Osteocyte (in vitro differentiated cells): Measurements from ENCODE around the gene ANGPT4. TPM values are rescaled to one million over a fixed set of nuclear protein-coding genes. Genes with fewer than 3 reads are reported as not detected.

Experiments
- DNase-seq: peaks from one replicate; pipeline ENCODE4 v3.0.0; 2021; ENCODE audit warnings: mixed read lengths; ENCODE audit not compliant: unreplicated experiment; ENCODE audit errors: extremely low spot score
- H3K27ac Mint-ChIP-seq: one replicate; pipeline ENCODE4 v1.8.0; 2021; ENCODE audit warnings: mild to moderate bottlenecking, mixed read lengths; ENCODE audit not compliant: unreplicated experiment
- H3K27me3 Mint-ChIP-seq: one replicate; pipeline ENCODE4 v1.8.0; 2021; ENCODE audit warnings: mixed read lengths; ENCODE audit not compliant: unreplicated experiment
- H3K36me3 Mint-ChIP-seq: one replicate; pipeline ENCODE4 v1.8.0; 2021; ENCODE audit warnings: mixed read lengths; ENCODE audit not compliant: unreplicated experiment
- H3K4me1 Mint-ChIP-seq: one replicate; pipeline ENCODE4 v1.8.0; 2021; ENCODE audit warnings: mixed read lengths; ENCODE audit not compliant: unreplicated experiment
- H3K4me3 Mint-ChIP-seq: one replicate; pipeline ENCODE4 v1.8.0; 2021; ENCODE audit warnings: mild to moderate bottlenecking, moderate library complexity, mixed read lengths; ENCODE audit not compliant: unreplicated experiment
- H3K9me3 Mint-ChIP-seq: one replicate; pipeline ENCODE4 v1.8.0; 2021; ENCODE audit warnings: mixed read lengths; ENCODE audit not compliant: unreplicated experiment
- total RNA-seq: library from RNA; stranded (reverse); gene quantifications from 2 replicates; pipeline ENCODE4 v1.2.1, GENCODE V29; 2021
- TF ChIP-seq, protein P1 (sequence below): fragments of 200-600 bp; sonication (generic); IDR thresholded peaks from 2 replicates; pipeline ENCODE4 v1.5.0; 2021; ENCODE audit warnings: antibody characterized with exemption, mild to moderate bottlenecking, moderate library complexity

The ANGPT4 gene
- total RNA-seq, 1 donor from 2014 or later: not detected

DNA sequence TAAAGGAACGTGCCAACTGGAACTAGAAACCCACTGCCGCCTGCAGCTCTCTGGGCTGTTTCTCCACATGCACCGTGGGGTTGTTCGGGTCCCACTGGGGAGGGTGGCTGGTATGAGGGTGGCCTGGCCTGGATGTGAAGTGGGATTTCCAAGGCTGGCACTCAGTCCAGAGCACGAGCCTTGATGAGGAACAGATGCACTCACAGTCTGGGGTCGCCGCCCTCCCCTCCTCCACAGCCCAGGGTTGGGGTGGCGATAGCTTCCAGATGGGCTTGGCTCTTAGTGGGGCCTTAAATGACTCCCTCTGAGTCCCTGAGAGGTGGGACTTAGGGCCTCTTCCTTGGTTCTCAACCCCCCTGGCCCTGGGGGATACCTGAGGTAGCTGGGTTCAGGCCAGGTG is 30.7 kb upstream of the ANGPT4 start:
- TF ChIP-seq, protein P1, sequence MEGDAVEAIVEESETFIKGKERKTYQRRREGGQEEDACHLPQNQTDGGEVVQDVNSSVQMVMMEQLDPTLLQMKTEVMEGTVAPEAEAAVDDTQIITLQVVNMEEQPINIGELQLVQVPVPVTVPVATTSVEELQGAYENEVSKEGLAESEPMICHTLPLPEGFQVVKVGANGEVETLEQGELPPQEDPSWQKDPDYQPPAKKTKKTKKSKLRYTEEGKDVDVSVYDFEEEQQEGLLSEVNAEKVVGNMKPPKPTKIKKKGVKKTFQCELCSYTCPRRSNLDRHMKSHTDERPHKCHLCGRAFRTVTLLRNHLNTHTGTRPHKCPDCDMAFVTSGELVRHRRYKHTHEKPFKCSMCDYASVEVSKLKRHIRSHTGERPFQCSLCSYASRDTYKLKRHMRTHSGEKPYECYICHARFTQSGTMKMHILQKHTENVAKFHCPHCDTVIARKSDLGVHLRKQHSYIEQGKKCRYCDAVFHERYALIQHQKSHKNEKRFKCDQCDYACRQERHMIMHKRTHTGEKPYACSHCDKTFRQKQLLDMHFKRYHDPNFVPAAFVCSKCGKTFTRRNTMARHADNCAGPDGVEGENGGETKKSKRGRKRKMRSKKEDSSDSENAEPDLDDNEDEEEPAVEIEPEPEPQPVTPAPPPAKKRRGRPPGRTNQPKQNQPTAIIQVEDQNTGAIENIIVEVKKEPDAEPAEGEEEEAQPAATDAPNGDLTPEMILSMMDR: no peak

DNA sequence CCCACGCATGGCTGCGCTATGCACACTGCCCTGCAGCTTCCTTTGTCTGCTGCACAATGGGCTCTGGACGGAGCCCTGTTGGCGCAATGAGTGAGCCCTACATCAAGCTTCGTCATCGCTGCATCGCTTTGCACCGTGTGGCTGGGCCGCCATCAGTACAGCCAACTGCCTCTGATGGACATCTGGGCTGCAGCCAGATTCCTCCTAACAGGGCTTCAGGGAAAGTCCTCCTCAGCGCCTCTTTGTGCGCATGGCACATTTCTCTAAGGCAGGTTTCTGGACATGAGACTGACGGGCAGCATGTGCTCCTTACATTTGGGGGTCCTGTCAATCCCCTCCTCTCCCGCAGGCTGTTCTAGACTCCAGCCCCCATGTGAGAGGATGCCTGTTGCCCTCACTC is 29.7 kb upstream of the ANGPT4 start:
- DNase-seq: no peak
- H3K36me3 Mint-ChIP-seq: no peaks in the 10 kb centered on the region
- TF ChIP-seq, protein P1: no peak
- no peaks in the 10 kb centered on the region for H3K4me1 Mint-ChIP-seq
- H3K27ac Mint-ChIP-seq: no peak overlapping the region
- no peaks in the 10 kb centered on the region for H3K9me3 Mint-ChIP-seq
- no peak overlapping the region for H3K4me3 Mint-ChIP-seq
- peaks cover 17% of the 10 kb centered on the region for H3K27me3 Mint-ChIP-seq

More for the DNA sequence above, 30.7 kb upstream of the ANGPT4 start:
- Mint-ChIP-seq H3K4me1 (no peaks in the 10 kb centered on the region), H3K9me3 (no peaks in the 10 kb centered on the region), H3K27me3 (peaks cover 17% of the 10 kb centered on the region), H3K4me3 (no peak overlapping the region), H3K27ac (no peak overlapping the region), H3K36me3 (no peaks in the 10 kb centered on the region)
- no peak for DNase-seq

DNA sequence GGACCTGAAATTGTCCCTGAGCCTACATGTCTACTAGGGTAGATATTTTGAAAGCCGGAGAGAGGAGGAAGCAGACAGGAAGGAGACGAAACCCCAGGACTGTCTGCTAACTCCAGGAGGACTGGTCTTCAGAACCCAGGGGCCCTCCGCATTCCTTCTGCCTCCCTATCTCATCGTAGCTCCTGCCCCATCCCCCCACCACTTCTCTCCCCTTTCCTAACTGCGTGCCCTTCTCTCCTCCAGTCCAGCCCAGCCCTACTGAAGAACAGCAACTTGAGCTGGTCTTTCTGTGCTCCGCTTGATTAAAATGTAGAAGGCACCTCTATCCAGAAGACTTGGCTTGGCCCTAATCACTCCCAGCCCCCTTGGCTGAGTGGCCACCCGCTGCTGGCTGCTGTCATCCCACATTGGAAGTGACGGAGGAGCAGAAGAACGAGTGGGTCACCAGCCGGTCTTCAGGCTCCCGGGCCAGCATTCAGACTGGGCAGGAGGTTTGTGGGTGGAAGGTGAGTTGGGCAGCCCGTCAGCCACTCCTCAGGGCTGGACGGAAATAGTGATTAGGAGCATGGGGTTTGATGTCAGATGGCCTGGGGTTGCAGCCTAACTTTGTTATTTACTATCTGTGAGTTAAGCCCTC is 28.8 kb upstream of the ANGPT4 start:
- Mint-ChIP-seq H3K9me3 (no peaks in the 10 kb centered on the region), H3K4me1 (no peaks in the 10 kb centered on the region), H3K27me3 (peaks cover 17% of the 10 kb centered on the region), H3K36me3 (no peaks in the 10 kb centered on the region), H3K27ac (no peak overlapping the region), H3K4me3 (no peak overlapping the region)
- no peak for DNase-seq
- TF ChIP-seq, protein P1: no peak

DNA sequence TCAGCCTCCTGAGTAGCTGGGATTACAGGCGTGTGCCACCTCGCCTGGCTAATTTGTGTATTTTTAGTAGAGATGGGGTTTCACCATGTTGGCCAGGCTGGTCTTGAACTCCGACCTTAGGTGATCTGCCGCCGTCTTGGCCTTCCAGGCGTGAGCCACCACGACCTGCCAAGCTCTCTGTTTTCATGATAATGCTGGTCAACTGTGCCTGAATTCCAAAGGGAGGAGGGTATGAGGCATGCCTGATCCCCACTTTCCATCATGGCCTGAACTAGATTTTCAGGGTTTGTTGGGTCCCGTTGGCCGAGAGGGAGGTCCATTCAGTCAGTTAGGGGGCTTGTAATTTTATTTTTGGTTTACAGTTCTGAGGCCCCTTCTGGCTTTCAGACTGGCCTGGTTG is 28.0 kb upstream of the ANGPT4 start:
- Mint-ChIP-seq H3K9me3 (no peaks in the 10 kb centered on the region), H3K4me1 (no peaks in the 10 kb centered on the region), H3K27ac (no peak overlapping the region), H3K36me3 (no peaks in the 10 kb centered on the region), H3K27me3 (peaks cover 15% of the 10 kb centered on the region), H3K4me3 (no peak overlapping the region)
- no peak for DNase-seq
- TF ChIP-seq, protein P1: no peak

DNA sequence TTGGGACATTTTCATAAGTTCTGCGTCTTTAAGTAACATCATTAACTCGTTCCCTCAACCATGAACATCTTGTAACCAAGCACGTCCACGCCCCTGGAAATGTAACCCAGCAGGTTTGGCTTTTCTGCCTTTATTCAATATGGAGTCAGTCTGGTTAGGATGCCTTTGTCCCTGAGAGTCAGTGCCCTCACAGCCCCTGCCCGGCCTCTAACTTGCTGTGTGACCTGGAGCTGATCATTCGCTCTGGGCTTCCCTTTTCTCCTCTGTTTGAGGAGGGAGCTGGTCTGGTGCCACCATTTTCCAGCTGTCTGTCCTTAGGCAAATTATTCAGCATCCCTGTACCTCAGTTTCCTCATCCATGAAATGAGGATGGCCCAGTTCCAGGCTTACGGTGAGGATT is 26.5 kb upstream of the ANGPT4 start:
- TF ChIP-seq, protein P1: no peak
- no peak overlapping the region for H3K27ac Mint-ChIP-seq
- no peak for DNase-seq
- H3K36me3 Mint-ChIP-seq: no peaks in the 10 kb centered on the region
- H3K27me3 Mint-ChIP-seq: peaks cover 4% of the 10 kb centered on the region
- no peaks in the 10 kb centered on the region for H3K4me1 Mint-ChIP-seq
- H3K9me3 Mint-ChIP-seq: no peaks in the 10 kb centered on the region
- H3K4me3 Mint-ChIP-seq: no peak overlapping the region
